Upper lobe of left lung (tissue), 4 donors: ENCODE results near the gene MACC1.
"Not testable (repeated sequence)": the region's sequence is repeated elsewhere in the genome, so short reads cannot be mapped to it uniquely, and the experiment has no call there.

Experiments used
- EP300 ChIP-seq, 4 donors: sonication (generic); formaldehyde crosslinking; IDR thresholded peaks; one replicate each; pipeline ENCODE4 v1.5.1; 2017; ENCODE audit warnings: antibody characterized with exemption in 4 of 4, control low read depth in 2 of 4
- POLR2A ChIP-seq, 4 donors: fragments of 450-650 bp; IDR thresholded peaks; one replicate each; pipeline ENCODE4 v1.5.1; 2016 to 2017; ENCODE audit warnings: antibody characterized with exemption in 4 of 4, mild to moderate bottlenecking in 2 of 4
- TF ChIP-seq, protein P1 (sequence below), 6 experiments: fragments of 450-650 bp in 4 of 6; fragments of 200-600 bp in 2 of 6; sonication (generic) in 2 of 6; IDR thresholded peaks; one replicate each; pipeline ENCODE4 v1.5.1; 2016 to 2019; ENCODE audit warnings: antibody characterized with exemption in 6 of 6

DNA sequence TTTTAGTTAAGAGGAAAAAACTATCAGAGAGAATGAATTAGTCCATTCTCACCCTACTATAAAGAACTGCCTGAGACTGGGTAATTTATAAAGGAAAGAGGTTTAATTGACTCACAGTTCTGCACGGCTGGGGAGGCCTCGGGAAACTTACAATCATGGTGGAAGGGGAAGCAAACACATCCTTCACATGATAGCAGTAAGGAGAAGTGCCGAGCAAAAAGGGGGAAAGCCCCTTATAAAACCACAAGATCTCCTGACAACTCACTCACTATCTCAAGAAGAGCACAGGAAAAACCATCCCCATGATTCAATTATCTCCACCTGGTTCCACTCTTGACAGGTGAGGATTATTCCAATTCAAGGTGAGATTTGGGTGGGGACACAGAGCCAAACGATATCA, 29.3 kb downstream of the MACC1 start:
- not testable (repeated sequence) for TF ChIP-seq POLR2A, EP300 (IDR thresholded peaks at IDR 0.05)
- TF ChIP-seq, protein P1, sequence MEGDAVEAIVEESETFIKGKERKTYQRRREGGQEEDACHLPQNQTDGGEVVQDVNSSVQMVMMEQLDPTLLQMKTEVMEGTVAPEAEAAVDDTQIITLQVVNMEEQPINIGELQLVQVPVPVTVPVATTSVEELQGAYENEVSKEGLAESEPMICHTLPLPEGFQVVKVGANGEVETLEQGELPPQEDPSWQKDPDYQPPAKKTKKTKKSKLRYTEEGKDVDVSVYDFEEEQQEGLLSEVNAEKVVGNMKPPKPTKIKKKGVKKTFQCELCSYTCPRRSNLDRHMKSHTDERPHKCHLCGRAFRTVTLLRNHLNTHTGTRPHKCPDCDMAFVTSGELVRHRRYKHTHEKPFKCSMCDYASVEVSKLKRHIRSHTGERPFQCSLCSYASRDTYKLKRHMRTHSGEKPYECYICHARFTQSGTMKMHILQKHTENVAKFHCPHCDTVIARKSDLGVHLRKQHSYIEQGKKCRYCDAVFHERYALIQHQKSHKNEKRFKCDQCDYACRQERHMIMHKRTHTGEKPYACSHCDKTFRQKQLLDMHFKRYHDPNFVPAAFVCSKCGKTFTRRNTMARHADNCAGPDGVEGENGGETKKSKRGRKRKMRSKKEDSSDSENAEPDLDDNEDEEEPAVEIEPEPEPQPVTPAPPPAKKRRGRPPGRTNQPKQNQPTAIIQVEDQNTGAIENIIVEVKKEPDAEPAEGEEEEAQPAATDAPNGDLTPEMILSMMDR (IDR thresholded peaks at IDR 0.05): not testable (repeated sequence)
